IPS-18a (cell line): Measurements from ENCODE around the gene MX2.

Experiments used
- H3K27ac ChIP-seq: one replicate; pipeline ENCODE4 v1.5.1; 2013; ENCODE audit warnings: low read length
- H3K27me3 ChIP-seq: one replicate; pipeline ENCODE4 v1.6.1; 2013; ENCODE audit warnings: mild to moderate bottlenecking, low read length; ENCODE audit not compliant: control insufficient read depth, insufficient read depth
- H3K36me3 ChIP-seq: one replicate; pipeline ENCODE4 v1.6.1; 2013; ENCODE audit warnings: low read depth, low read length; ENCODE audit not compliant: control insufficient read depth
- H3K4me1 ChIP-seq: one replicate; pipeline ENCODE4 v1.6.1; 2013; ENCODE audit warnings: low read depth, low read length; ENCODE audit not compliant: control insufficient read depth
- H3K4me3 ChIP-seq: one replicate; pipeline ENCODE4 v1.5.1; 2013; ENCODE audit warnings: low read length
- H3K9ac ChIP-seq: one replicate; pipeline ENCODE4 v1.6.1; 2013; ENCODE audit warnings: mild to moderate bottlenecking, low read length, moderate library complexity
- H3K9me3 ChIP-seq: one replicate; pipeline ENCODE4 v1.6.1; 2013; ENCODE audit warnings: low read depth, low read length; ENCODE audit not compliant: control insufficient read depth

Gene MX2

DNA sequence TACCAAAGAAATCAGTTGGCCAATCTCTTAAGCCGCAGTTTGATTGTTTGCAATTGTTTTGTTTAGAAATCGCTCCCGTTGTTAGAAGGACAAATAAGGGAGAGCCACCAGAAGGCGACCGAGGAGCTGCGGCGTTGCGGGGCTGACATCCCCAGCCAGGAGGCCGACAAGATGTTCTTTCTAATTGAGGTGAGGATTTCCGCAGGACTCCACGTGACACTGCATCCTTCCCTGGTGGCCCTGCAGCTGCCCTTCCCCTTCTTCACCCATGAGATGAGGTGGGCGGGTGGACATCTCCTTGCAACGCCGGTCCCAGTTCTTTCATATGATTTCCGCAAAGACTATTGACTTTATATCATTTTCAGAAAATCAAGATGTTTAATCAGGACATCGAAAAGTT lies 37.0 kb downstream of the MX2 start:
- Histone ChIP-seq H3K27ac (no peak overlapping the region), H3K36me3 (no peaks in the 10 kb centered on the region), H3K4me1 (peaks cover 5% of the 10 kb centered on the region), H3K4me3 (no peak overlapping the region), H3K27me3 (no peaks in the 10 kb centered on the region), H3K9me3 (no peaks in the 10 kb centered on the region), H3K9ac (no peak overlapping the region)

DNA sequence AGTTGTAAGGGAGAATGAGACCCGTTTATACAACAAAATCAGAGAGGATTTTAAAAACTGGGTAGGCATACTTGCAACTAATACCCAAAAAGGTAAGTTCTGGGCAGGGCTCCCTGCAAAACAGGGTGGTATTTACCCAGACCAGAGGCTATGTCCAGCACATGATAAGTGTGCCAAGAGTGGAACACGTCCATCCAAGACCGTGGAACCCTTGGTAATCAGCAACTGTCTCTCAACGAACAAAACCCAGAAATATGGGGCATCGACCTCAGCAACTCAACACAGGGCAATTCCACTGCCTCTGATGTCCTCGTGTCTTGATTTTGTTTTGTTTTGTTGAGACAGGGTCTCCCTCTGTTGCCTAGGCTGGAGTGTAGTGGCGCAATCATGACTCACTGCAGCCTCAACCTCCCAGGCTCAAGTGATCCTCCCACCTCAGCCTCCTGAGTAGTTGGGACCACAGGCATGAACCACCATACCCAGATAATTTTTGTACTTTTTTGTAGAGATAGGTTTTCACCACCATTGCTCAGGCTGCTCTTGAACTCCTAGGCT lies 37.5 kb downstream of the MX2 start:
- Histone ChIP-seq H3K4me3 (no peak overlapping the region), H3K9ac (no peak overlapping the region), H3K4me1 (peaks cover 5% of the 10 kb centered on the region), H3K36me3 (no peaks in the 10 kb centered on the region), H3K27ac (no peak overlapping the region), H3K9me3 (no peaks in the 10 kb centered on the region), H3K27me3 (no peaks in the 10 kb centered on the region)

DNA sequence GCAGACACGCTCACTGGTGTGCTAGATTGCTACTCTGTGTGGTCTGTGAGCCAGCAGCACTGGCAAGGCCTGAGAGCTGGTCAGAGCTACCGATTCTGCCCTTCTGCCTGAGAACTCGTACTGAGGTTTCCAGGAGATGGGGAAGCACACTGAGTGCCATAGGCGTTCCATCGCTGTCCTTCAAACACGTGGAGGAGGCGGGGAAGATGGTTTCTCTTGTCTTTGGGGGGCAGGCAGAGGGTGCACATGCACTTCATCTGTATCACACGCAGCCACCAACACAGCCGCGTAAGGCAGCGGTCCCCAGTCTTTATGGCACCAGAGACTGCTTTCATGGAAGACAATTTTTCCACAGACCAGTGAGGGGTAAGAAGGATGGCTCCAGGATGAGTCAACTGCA lies 40.4 kb downstream of the MX2 start:
- Histone ChIP-seq H3K4me1 (no peaks in the 10 kb centered on the region), H3K27ac (no peak overlapping the region), H3K9ac (no peak overlapping the region), H3K27me3 (no peaks in the 10 kb centered on the region), H3K9me3 (no peaks in the 10 kb centered on the region), H3K36me3 (no peaks in the 10 kb centered on the region), H3K4me3 (no peak overlapping the region)

DNA sequence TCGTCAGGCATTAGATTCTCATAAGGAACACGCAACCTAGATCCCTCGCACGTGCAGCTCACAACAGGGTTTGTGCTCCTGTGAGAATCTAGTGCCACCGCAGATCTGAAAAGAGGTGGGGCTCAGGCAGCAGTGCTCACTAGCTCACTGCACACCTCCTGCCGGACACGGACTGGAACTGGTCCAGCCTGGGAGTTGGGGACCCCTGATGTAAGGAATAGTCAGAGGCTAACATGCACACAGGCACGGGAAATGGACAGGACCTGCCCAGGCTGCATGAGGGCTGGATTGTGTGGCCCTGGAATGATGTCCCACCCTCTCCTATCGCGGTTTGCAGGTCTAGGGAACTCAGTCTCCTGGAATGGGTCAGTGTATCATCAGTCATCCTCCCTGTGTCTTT lies 41.0 kb downstream of the MX2 start:
- Histone ChIP-seq H3K9ac (no peak overlapping the region), H3K4me1 (no peaks in the 10 kb centered on the region), H3K27me3 (no peaks in the 10 kb centered on the region), H3K4me3 (no peak overlapping the region), H3K36me3 (no peaks in the 10 kb centered on the region), H3K9me3 (no peaks in the 10 kb centered on the region), H3K27ac (no peak overlapping the region)

DNA sequence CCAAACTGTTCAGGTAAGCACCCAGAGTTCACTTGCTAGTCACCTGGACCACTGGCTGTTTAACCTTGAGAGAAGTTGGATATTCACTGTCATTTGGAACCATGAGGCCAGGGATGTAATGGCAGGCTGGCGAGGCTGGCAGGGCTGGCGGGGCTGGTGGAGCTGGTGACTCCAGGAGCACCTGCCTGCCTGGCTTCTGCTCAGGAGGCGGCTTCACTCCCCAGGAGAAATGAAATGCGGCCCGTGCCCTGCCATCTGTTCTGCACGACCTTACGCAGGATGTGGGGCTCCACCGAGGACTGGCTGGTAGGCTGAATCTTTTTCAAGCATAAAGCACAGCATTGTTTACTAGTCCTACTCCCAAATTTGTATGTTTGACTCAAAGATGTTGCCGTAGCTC lies 41.5 kb downstream of the MX2 start:
- Histone ChIP-seq H3K9ac (no peak overlapping the region), H3K4me1 (no peaks in the 10 kb centered on the region), H3K27ac (no peak overlapping the region), H3K27me3 (no peaks in the 10 kb centered on the region), H3K4me3 (no peak overlapping the region), H3K36me3 (no peaks in the 10 kb centered on the region), H3K9me3 (no peaks in the 10 kb centered on the region)

DNA sequence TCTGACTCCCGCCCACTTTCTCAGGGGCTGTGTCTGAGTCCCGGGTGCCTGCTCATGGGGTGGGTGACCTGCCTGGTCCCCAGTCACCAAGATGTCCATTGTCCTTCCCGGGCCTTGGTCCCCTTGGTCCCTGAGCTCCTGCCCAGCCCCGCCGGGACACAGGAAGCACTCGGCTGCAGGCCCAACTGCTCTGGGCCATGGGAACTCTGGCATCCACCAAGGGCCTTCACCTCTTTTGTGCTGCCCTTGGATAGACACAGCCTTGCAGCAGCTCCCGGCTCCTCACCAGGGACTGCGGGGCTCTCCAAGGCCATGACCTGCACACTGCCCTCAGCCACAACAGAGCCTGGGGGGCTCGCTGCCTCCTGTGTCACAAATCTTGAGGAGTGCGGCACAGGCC lies 42.1 kb downstream of the MX2 start:
- Histone ChIP-seq H3K27ac (no peak overlapping the region), H3K4me3 (no peak overlapping the region), H3K36me3 (no peaks in the 10 kb centered on the region), H3K4me1 (no peaks in the 10 kb centered on the region), H3K9ac (no peak overlapping the region), H3K27me3 (no peaks in the 10 kb centered on the region), H3K9me3 (no peaks in the 10 kb centered on the region)

DNA sequence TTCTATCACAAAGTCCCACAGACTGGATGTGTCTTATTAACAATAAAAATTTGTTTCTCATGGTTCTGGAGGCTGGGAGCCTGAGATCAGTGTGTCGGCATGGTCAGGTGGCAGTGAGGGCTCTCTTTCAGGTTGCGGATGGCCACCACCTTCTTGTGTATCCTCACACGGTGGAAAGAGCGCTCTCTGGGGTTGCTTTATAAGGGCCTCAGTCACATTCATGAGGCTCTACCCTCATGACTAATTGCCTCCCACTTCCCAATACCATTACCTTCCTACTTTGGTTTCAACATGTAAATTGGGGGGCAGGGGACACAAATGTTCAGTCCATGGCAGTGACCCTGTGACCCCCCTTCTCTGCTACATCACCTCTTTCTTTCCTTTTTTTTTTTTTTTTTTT lies 43.5 kb downstream of the MX2 start:
- no peaks in the 10 kb centered on the region for H3K4me1 ChIP-seq
- no peaks in the 10 kb centered on the region for H3K36me3 ChIP-seq
- H3K9me3 ChIP-seq, result no peaks in the 10 kb centered on the region
- no peak overlapping the region for H3K4me3 ChIP-seq
- H3K9ac ChIP-seq, result no peak overlapping the region
- H3K27ac ChIP-seq, result no peak overlapping the region
- no peaks in the 10 kb centered on the region for H3K27me3 ChIP-seq

DNA sequence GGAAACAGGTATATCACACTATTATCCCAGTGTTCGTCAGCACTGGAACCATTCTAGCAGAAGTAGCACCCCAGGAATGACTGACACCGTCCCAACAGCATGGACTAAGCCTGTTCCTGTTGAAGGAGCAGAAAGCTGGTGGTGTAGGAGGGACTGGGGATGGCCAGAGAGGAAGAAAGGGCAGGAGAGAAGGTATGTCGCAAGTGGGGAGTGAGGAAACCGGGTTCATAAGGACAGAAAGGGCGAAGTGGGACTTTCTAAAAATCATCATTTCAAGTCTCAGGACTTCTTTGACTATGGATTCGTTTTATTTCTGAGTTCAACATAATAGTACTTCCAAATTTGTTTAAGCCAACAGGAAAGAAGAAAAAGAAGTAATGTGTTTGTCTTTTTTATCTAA lies 44.5 kb downstream of the MX2 start:
- Histone ChIP-seq H3K27ac (no peak overlapping the region), H3K36me3 (no peaks in the 10 kb centered on the region), H3K27me3 (no peaks in the 10 kb centered on the region), H3K9me3 (no peaks in the 10 kb centered on the region), H3K4me3 (no peak overlapping the region), H3K4me1 (peaks cover 3% of the 10 kb centered on the region), H3K9ac (no peak overlapping the region)

DNA sequence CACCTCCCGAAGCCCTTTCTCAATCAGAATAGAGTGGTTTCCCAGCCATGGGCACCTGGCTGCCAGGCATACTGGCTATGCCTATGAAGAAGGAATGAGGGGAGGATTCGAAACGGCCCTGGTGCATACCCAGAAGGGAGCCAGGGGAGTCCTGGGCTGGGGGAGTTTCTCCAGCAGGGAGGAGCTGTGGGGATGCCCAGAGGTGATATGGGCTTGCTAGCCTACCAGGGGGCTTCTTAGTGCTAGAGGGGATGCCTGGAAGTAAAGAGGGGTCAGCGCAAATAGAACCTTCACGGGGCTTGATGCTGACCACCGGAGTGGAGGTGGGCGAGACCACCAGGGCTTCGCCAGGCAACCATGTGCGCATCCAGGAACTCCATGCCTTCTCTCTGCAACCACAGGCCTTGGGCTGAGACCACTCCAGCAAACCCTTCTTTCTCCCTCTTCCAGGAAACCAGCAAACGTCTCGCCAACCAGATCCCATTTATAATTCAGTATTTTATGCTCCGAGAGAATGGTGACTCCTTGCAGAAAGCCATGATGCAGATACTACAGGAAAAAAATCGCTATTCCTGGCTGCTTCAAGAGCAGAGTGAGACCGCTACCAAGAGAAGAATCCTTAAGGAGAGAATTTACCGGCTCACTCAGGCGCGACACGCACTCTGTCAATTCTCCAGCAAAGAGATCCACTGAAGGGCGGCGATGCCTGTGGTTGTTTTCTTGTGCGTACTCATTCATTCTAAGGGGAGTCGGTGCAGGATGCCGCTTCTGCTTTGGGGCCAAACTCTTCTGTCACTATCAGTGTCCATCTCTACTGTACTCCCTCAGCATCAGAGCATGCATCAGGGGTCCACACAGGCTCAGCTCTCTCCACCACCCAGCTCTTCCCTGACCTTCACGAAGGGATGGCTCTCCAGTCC lies 46.0 kb downstream of the MX2 start:
- H3K9ac ChIP-seq, result no peak overlapping the region
- no peaks in the 10 kb centered on the region for H3K27me3 ChIP-seq
- H3K27ac ChIP-seq, result no peak overlapping the region
- H3K4me3 ChIP-seq, result no peak overlapping the region
- no peaks in the 10 kb centered on the region for H3K36me3 ChIP-seq
- H3K4me1 ChIP-seq, result peaks cover 3% of the 10 kb centered on the region
- H3K9me3 ChIP-seq, result no peaks in the 10 kb centered on the region

DNA sequence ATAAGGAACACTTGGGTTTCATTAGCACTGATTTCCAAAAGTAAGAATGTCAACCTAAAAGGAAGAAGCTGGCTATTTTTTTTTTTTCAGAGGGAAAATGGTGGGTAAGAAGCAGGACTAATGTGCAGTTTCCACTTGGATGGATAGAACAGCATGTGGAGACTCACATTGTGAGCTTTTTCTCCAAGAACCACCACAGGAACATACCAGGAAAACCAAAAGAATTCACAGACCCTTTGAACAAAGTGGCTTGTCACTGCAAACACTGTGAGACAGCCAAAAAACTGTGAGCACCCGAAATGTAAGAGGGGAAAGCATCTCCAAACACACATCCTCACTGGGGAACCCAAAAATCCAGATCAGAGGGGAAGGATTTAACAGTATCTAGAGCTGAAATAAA lies 48.5 kb downstream of the MX2 start:
- Histone ChIP-seq H3K9me3 (no peaks in the 10 kb centered on the region), H3K4me3 (no peak overlapping the region), H3K9ac (no peak overlapping the region), H3K27me3 (no peaks in the 10 kb centered on the region), H3K27ac (no peak overlapping the region), H3K36me3 (no peaks in the 10 kb centered on the region), H3K4me1 (peaks cover 3% of the 10 kb centered on the region)

DNA sequence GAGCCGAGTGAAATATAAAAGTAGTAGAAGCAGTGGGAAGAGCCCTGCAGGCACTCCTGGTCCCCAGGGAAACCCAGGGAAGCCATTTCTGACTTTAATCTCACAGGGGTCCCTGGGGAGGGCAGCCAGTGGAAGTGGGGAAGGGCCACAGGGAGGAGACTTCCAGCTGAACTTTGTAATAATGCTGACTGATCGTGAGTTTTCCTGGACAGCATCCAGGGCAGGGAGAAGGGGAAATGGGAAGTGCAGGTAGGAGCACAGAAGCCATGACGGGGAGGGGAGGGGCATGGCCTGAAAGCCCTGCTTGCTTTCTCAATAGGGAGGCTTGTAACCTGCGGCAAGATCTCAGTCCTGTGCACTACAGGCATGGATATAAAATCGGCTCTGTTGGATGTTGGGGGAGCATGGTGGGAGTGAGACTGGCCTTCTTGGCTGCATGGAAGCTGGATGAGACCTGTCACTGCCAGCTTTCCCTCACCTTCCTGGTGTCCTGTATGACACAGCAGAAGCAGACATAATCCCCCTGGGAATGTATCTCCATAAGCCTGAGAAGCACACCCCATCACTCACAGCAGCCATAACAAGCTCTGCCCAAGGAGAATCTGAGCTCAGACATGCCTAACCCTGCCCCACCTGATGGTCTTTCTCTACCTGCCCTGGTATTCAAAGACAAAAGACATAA lies 49.1 kb downstream of the MX2 start:
- Histone ChIP-seq H3K4me1 (peaks cover 3% of the 10 kb centered on the region), H3K36me3 (no peaks in the 10 kb centered on the region), H3K9me3 (no peaks in the 10 kb centered on the region), H3K4me3 (no peak overlapping the region), H3K9ac (no peak overlapping the region), H3K27ac (no peak overlapping the region), H3K27me3 (no peaks in the 10 kb centered on the region)
